Kidney (tissue), 14 donors: ENCODE data around the gene SLC22A4. TPM values are rescaled to one million over a fixed set of nuclear protein-coding genes. Genes with fewer than 3 reads are reported as not detected.
A peak's percentile ranks its signal among the peaks of the same experiment; 100 is the strongest.

Source experiments
- DNase-seq, 5 donors: peaks; one replicate each; pipeline ENCODE4 v3.0.0-alpha.2; 2013 to 2020
- FAIRE-seq: peaks from 2 replicates; lab custom pipeline; 2012; peaks lifted over from hg19 to GRCh38; lab: Jason Lieb, UNC
- H3K27ac ChIP-seq, 2 donors: one replicate each; pipeline ENCODE4 v1.7.0; 2013; ENCODE audit warnings: low read depth in 2 of 2, low read length in 2 of 2, inconsistent platforms in 1 of 2
- H3K27me3 ChIP-seq: one replicate; pipeline ENCODE4 v1.7.1; 2013; ENCODE audit warnings: low read length, inconsistent platforms; ENCODE audit not compliant: control insufficient read depth, insufficient read depth
- H3K36me3 ChIP-seq, 3 donors: one replicate each; pipeline versions ENCODE4 v1.7.0 to v1.7.1; 2013; ENCODE audit warnings: low read length in 3 of 3, control low read depth in 1 of 3, inconsistent platforms in 1 of 3; ENCODE audit not compliant: insufficient read depth in 3 of 3, control insufficient read depth in 2 of 3
- H3K4me1 ChIP-seq, 3 donors: one replicate each; pipeline versions ENCODE4 v1.7.0 to v1.7.1; 2013; ENCODE audit warnings: low read length in 3 of 3, inconsistent platforms in 1 of 3, low read depth in 1 of 3; ENCODE audit not compliant: control insufficient read depth in 2 of 3, insufficient read depth in 2 of 3
- H3K4me3 ChIP-seq, 3 donors: one replicate each; pipeline versions ENCODE4 v1.7.0 to v1.8.1; 2013; ENCODE audit warnings: low read length in 3 of 3, control low read depth in 1 of 3, inconsistent platforms in 1 of 3
- H3K9ac ChIP-seq, 3 donors: one replicate each; pipeline versions ENCODE4 v1.7.0 to v1.7.1; 2013; ENCODE audit warnings: low read length in 3 of 3, control low read depth in 1 of 3, inconsistent platforms in 1 of 3
- H3K9me3 ChIP-seq, 3 donors: one replicate each; pipeline versions ENCODE4 v1.7.0 to v1.7.1; 2013; ENCODE audit warnings: low read length in 3 of 3, control low read depth in 1 of 3, inconsistent platforms in 1 of 3; ENCODE audit not compliant: control insufficient read depth in 2 of 3, insufficient read depth in 1 of 3
- CTCF ChIP-seq: IDR thresholded peaks from 3 replicates; pipeline ENCODE4 v1.5.1; 2012; ENCODE audit warnings: mild to moderate bottlenecking, moderate library complexity, borderline replicate concordance; ENCODE audit not compliant: insufficient read depth; ENCODE audit errors: extremely low read depth
- intact Hi-C: fragments of 100-400 bp; cut with DNase I; formaldehyde crosslinking; loops from one replicate; pipeline ENCODE4 v1.11.1; 2022
- polyA plus RNA-seq: library from polyadenylated mRNA; stranded (reverse); fragments of 350-450 nt; fragmentation: Illumina TruSeq; extraction: RNeasy Lipid Tissue Mini Kit (QIAGEN cat#74804); gene quantifications from one replicate; pipeline ENCODE4 v1.2.3, GENCODE V29; 2014; ENCODE audit warnings: low read depth, low replicate concordance; ENCODE audit not compliant: insufficient read depth
- total RNA-seq: library from RNA; stranded (reverse); fragmentation: NEBNext Ultra II Directional; extraction: Animal tissue kit (Norgen Biotek cat#: 25700); gene quantifications from one replicate; pipeline ENCODE4 v1.2.1, GENCODE V29; 2021
- donor health status: control.
- donor health status: control.
- donor health status: control.
- donor health status: control.
- donor health status: control.
- donor health status: DM: yes; HTN: yes; CAD: no.
- donor health status: Normal renal cell carcinoma (clear cell type).

SLC22A4 gene
- total and polyA plus RNA-seq, 2 donors from 2014 or later, result 2.4 to 7.6 TPM

GRCh38 chr5:132294728-132295504 is 722 bp downstream of the SLC22A4 start:
- Histone ChIP-seq H3K9me3 (no peaks in the 10 kb centered on the region), H3K4me1 (peaks cover 0 to 17% (median 9%) of the 10 kb centered on the region in 3 donors), H3K27ac (peak overlapping the region; percentile 97 to 98), H3K9ac (peak overlapping the region; percentile 20 to 50 (median 49)), H3K36me3 (no peaks in the 10 kb centered on the region), H3K4me3 (peak overlapping the region; percentile 53 to 71 (median 63)), H3K27me3 (no peaks in the 10 kb centered on the region)
- DNase-seq, result peak in 3 of 5 donors; percentile 53 to 91 (median 82)
- no peak for FAIRE-seq
- intact Hi-C loops, result no loop called here
- no peak for TF ChIP-seq CTCF

GRCh38 chr5:132295505-132296411 is 1.6 kb downstream of the SLC22A4 start:
- Histone ChIP-seq H3K27ac (no peak overlapping the region), H3K4me3 (peak overlapping the region in 2 of 3 donors; percentile 63 to 71), H3K9ac (no peak overlapping the region)

DNA sequence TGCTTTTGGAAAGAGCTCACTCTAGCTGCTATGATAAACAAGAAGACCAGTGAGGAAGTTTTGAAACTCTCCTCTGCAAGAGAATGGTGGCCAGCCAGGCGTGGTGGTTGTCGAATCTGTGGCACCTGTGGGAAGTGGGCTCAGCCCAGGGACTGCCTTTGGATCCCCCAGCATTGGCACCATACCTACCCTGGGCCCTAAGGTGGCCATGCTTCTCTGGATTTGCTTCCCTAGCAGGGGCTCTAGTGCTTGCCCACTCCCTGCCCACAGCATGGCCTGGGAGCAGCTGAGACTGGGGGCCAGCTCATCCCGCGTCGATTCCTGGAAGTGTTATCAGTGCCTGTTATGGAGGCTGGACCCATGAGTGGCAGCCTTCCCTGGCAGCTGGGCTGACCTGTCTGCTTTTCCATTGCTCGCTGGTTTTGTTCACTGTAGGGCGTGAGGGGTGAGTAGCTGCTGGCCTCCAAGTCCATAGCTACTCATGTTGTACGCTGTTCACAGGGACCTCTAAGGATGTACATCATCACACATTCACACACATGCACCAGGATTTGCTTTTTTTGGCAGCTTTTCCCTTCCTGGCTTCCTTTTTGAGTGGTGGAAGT is 2.3 kb downstream of the SLC22A4 start:
- Histone ChIP-seq H3K27ac (peak overlapping the region in 1 of 2 donors; percentile 20), H3K9me3 (no peaks in the 10 kb centered on the region), H3K4me1 (peaks cover 0 to 27% (median 16%) of the 10 kb centered on the region in 3 donors), H3K4me3 (no peak overlapping the region), H3K27me3 (no peaks in the 10 kb centered on the region), H3K36me3 (no peaks in the 10 kb centered on the region), H3K9ac (no peak overlapping the region)
- TF ChIP-seq CTCF, result no peak
- DNase-seq, result peak in 1 of 5 donors; percentile 52
- intact Hi-C loops, result no loop called here
- FAIRE-seq, result no peak

More at GRCh38 chr5:132295505-132296411, 1.6 kb downstream of the SLC22A4 start:
- Histone ChIP-seq H3K4me1 (peaks cover 0 to 19% (median 9%) of the 10 kb centered on the region in 3 donors), H3K9me3 (no peaks in the 10 kb centered on the region), H3K27me3 (no peaks in the 10 kb centered on the region), H3K36me3 (no peaks in the 10 kb centered on the region)
- intact Hi-C loops, result no loop called here
- FAIRE-seq (no peak), DNase-seq (no peak)
- no peak for TF ChIP-seq CTCF
